HG03196 (cell line): Measurements from ENCODE around the gene PMS1.
"Not testable (repeated sequence)": the region's sequence is repeated elsewhere in the genome, so short reads cannot be mapped to it uniquely, and the experiment has no call there.

Source experiments
- ATAC-seq: cut with Tn5 transposase; IDR thresholded peaks from one replicate; pipeline ENCODE4 v1.9.1; 2021; ENCODE audit not compliant: unreplicated experiment

Gene PMS1

DNA sequence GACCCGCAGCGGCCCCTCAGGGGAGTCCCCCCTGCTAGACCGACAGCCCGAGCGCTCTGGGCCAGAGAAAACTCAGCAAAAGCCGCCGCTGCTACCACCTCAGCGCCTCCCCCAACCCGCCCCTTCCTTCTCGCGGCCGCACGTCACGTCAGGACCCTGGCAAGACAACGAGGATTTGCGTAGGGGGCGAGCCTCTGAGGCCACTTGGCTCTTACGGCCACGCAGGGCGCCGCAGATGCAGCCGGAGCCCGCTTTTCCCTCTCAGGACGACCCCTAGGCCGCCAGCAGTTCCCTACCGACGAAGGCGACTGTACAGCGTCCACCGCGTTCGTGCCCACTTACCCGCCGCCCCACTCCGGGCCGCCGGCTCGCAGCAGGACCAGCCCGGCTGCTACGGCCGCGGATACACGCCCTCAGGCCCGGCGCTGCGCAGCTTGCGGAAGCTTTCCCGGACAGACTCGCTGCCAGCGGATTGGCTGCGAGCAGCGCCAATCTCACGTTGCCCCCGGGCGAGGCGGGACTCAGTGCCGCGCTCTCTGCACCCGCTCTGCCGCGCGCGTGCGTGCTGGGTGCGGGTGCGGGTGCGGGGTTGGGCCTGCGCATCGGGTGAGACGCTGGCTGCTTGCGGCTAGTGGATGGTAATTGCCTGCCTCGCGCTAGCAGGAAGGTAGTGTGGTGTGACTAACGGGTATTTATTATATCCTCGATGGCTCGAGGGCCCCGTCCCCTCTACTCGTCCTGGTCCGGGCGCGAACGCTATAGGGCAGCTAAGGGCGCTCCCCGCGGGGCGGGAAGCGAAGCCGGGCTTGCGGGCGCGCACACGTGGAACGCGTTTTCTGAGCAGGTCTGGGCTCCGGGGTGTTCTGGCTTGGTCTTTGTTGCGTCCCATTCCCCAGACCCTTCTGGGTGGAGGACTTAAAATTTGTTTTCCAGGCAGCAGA lies at the start of gene PMS1, which contains the start of gene ORMDL1:
Gene PMS1, plus strand, starts transcription at position 524 of the 941 bp plus-strand sequence. CDS start 7,360 bp downstream, outside the sequence.
Gene ORMDL1, minus strand, starts transcription at position 413 of the 941 bp plus-strand sequence. CDS start 1,744 bp downstream, outside the sequence.
- ATAC-seq, result peak; percentile 97

DNA sequence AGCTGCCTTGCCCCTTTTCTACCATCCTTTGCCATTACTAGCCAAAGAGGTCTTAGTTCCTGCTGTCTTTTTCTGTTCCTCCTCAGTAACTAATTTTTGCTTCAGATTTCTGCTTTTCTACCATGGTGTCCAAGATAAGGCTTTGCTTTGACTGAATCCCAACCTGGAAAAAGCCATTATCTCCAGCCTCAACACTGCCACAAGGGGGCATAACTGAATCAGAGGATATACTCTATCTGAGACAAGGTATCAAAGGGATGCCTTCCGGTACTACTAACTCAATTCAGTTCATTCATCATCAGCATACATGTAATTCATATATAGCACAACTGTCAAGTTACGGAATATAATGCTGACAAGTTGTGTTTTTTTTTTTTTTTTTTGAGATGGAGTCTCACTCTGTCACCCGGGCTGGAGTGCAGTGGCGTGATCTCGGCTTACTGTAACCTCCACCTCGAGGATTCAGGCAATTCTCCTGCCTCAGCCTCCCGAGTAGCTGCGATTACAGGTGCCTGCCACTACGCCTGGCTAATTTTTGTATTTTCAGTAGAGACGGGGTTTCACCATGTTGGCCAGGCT lies 33.1 kb upstream of the PMS1 start:
- ATAC-seq, result no peak

DNA sequence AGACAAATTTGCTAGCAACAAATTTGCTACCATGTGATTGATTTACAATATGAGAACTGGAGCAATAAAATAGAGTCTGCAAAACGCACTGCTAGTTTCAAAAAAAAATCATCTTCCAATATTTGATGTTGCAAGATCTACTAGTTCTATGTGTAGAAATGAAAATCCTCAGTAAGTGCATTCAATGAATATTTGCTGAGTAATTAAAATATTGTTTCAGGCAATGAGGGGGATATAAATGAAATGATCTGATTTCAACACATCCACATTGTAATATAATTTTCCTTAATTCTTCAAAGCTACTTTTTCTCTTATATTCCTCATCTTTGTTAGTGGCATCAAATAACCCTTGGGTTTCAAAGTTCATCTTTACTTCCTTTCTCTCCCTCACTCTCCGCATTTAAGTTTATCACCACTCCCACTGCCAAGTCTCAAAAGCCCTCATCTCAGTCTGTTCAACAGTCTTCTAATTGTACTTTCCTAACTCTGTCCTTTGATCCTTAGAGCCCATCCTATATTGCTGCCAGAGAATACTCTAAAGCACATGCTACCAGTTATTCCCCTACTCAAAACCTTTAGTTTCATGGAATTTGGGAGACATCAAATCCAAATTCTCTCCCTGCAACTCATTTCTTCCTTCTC lies 27.8 kb upstream of the PMS1 start:
- ATAC-seq, result no peak

DNA sequence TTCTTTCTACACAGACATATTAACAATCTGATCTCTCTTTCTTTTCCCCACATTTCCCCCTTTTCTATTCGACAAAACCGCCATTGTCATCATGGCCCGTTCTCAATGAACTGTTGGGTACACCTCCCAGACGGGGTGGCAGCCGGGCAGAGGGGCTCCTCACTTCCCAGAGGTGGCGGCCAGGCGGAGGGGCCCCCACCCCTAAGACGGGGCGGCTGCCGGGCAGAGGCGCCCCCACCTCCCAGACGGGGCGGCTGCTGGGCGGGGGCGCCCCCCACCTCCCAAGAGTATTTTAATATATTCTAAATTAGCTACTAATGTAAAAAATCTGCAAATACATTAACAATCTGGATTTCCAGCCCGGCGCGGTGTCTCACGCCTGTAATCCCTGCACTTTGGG lies 24.1 kb upstream of the PMS1 start:
- not testable (repeated sequence) for ATAC-seq

DNA sequence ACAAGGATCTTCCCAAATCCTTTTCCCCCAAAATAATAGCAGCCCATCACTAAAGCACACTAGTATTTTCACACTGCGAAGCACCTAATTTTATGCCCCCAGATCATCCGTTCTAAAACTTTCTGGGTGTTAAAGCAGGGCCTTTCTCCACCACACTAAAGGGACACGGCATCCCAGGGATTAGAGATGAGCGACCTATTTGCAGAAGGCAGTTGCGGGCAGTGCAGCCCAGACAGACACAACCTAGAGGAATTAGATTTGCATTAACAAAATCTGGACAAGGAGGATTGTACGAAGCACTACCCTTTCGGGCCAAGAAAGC lies 22.1 kb upstream of the PMS1 start:
- no peak for ATAC-seq

DNA sequence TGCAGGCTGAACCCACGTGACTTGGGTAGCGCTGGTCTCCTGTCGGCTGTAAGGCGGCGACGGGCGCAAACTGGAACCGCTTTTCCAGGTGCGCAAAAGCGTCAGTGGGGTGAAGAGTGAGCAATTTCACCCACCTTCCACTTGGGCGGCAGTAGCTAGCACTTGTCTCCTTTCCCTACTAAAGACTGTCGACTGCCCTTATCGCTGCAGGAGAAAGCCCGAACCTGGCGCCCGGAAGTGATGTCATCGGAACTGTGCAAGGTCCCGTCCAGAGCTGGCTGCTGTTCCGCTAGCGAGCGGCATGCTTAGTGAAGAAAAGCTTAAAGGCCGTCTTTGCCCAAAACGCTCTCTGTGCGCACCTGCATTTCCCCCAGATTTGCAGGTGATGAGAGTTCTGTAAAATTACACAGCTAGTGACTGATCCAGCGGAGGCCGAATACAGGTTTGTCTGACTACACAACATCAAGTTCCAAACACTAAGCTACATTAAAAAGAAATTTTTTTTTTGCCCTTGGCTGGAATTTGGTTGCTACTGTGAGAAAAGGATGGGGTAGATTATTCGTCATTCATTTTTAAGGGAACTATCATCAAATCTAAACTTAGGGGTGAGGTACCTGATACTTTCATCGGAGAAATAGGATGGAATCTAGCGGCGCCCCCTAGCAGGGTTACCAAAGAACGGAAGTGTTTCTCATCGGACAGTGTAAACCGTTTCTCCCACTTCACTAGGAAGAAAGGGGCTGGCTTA lies 21.5 kb upstream of the PMS1 start, which contains the start of gene OSGEPL1:
Gene OSGEPL1, minus strand, starts transcription at position 242 of the 748 bp plus-strand sequence. CDS start 1,152 bp downstream, outside the sequence.
- peak; percentile 97 for ATAC-seq

DNA sequence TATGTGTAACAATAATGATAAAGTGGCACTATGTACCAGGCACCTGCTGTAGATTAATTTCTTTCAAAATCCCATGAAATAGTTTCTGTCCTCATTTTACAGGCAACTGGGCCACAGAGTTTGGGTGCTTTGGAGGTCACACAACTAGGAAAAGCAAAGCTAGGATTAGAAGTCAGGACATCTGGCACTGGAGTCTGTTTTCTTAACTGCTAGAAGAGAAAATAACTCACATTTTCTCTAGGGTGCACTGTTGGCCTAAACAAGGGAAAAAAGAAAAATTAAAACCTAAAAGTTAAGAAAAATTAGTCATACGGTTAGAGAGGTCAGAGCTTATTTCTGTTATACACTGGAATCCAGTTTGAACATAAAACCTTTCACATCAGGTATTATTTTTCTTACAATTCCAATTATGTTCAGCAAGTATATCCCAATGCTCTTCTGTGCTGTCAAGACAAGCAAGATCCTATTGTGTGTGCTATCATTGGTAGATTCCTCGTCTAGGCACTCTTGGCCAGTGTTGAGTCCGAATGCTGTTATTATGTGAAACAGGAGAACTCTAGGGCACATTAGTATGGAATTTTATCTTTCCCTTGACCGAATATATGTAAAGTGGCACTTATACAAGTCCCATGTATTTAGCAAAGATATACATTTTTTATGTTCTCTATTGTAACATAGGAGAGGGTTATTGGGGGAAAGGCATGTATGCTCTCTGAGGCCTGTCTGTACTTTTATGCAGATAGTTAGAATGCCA lies 20.2 kb upstream of the PMS1 start:
- ATAC-seq, result no peak

DNA sequence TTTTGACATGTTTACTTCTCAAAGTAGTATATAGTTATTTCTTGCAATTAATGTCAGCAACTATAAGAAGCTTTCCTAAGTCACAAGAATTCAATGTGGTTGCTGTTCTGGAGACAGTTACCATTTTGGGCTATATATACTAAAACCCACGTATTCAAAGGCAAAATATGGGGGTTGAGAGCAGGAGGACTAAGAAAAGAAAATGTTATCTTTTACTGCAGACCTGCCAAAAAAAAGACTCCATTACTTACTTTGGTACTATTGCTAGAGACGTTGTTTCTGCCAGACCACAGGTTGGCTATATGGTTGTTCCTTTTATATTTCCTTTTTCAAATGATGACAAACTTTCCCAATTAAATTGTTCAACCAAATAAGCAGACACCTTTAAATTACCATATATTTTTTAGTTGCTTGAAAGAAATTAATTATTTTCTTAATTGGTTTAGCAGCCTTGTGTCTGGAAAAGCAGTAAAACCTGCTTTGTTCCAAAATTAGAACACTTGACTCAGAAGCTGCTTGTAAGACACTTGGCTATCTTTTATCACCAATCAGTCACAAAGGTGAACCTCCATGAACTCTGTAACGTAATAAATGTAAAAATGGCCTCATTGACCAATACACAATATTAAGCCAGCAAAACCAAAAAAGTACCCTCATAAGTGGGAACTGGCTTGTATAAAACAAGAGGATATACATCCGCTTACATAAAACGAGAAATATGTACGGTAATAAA lies 13.5 kb upstream of the PMS1 start:
- ATAC-seq, result no peak

DNA sequence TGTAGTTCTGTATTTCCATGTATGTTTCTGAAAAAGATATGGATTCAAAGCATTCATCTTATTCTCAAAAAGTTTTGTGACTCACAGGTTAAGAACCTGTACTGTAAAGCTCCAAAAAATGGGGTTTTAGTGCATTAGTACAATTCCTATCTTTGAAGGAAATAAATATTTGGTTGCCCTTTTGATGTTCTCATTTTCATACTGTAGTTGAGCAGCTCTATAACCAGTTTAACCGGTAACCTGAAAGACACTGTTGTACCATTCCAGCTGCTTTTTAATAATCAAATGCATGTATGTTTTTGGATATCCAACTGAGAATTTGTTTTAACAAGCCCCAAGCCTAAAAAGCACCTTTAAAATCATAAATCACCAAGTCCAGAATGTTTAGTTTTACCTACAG lies 12.0 kb upstream of the PMS1 start:
- ATAC-seq, result no peak

DNA sequence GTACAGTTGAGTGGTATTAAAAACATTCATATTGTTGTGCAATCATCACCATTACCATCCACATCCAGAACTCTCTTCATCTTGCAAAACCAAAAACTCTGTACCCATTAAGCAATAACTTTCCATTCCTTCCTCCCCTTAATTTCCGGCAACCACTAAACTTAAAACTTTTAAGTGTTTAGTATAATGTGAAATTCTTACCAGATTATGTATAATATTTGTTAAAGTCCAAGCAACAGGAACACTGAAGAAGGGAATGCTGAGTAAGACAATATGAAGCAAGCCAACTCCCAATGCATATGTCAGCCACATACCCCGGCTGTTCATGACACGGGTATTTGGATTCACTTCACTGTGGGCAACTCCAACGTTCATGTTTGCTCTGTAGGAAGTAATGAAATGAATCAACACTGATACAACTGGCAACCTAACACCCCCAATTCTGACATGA lies 2.0 kb upstream of the PMS1 start:
- ATAC-seq, result no peak

DNA sequence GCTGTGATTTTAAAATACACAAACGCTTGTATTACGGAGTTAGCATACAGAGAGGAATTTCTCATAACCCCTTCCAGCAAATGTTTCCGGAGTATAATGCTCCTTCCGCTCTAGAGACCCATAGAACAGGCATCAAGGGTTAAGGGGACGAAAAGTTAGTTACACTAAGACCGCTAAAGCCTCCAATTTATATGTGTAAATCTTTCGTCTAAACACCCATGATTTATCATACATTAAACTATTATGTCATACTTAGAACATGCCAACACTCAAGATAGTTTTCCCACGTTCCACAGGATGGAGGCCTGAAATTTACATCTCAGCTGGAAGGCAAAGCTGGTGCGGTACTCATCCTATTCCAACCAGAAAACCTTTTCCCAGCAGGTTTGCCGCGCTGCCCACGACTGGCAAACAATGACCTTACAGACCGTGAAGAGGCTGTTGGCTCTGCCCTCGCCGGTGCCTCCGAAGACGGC lies 761 bp upstream of the PMS1 start:
- ATAC-seq, result peak; percentile 9

DNA sequence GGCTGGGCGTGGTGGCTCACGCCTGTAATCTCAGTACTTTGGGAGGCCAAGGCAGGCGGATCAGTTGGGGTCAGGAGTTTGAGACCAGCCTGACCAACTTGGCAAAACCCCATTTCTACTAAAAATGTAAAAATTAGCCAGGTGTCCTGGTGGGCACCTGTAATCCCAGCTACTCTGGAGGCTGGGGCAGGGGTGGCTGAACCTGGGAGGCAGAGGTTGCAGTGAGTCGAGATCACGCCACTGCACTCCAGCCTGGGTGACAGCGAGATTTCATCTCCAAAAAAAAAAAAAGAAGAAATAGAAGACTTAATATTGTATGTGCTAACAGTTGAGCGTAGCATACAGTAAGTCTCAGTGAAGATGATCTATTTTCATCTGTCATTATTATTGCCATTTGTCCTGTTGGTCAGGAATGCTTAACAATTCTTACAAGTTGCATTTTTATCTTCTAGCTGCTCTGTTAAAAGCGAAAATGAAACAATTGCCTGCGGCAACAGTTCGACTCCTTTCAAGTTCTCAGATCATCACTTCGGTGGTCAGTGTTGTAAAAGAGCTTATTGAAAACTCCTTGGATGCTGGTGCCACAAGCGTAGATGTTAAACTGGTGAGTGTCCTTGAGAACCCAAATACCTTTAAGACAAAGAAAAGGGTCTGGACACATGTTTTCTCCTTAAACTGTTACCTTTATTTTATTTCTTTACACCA lies 7.2 kb downstream of the PMS1 start:
- ATAC-seq, result no peak

DNA sequence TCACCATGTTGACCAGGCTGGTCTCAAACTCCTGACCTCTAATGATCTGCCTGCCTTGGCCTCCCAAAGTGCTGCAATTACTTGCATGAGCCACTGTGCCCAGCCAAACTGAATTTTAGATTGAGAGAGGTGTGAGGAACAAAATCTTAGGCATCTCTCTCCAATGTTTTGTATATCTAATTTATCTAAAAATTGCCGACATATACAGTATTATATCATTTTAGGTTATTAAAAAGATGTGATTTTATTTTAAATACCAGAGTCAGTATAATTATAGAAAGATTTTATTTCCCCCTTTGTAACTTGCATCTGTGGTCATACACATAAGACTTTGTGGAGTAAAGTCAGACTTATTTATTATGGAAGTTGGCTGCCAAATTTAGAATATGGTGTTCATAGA lies 10.1 kb downstream of the PMS1 start:
- no peak for ATAC-seq

DNA sequence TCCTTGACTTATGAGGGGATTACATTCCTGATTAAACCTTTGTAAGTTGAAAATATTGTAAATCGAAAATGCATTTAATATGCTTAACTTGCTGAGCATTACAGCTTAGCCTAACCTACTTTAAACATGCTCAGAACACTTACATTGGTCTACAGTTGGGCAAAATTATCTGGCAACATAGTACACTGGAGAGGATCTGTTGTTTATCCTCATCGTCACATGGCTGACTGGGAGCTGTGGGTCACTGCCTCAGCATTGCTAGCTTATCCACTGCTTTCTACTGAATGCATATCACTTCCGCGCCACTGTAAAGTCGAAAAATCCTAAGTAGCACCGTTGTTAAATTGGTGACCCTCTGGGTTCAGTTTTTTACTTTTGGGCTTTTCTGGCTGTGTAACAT lies 13.7 kb downstream of the PMS1 start:
- no peak for ATAC-seq

DNA sequence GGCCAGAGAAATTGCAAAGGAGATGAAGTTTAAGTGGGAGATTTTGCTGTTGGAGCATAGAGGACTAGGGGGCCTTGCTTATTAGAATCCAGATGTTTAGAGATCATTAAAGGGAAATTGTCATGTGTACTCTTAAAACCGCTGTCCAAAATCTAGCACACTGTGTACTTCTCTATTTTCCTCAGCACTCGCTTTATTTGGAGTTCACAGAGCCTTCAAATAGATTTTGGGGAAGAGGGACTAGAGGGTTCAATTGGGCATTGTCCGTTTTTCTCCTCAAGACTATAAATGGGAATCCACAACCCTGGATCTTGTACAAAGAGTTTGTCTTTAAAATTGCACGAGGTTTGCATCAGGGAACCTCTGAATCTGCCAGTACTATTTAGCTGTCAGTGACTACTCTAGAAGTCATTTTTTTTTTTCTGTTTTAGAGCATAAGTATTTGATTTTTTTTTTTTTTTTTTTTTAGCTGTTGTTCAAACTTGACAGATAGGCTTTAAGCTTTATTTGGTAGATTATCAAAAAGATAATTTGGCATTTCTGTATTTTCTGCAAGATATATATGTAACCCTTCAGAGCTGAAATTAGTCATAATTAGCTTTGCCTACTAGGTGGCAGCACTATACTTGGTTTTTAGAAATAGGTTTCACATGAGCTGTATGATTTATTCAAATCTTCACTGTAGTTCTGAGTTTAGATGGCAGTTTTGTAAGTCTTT lies 14.2 kb downstream of the PMS1 start:
- peak; percentile 64 for ATAC-seq

DNA sequence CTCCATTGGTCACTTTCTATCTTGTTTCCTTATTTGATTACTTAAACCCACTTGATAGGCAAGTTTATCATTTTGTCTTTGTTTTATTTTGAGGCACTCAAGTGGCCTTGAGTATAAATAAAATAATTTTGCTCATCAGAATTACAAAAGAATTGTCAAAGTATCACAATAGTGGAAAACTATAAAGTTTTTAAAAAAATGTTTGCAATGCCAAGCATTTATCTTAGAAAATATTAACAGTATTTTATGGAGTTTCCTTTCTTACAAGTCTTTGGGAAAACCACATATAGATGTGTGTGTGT lies 14.7 kb downstream of the PMS1 start:
- no peak for ATAC-seq

DNA sequence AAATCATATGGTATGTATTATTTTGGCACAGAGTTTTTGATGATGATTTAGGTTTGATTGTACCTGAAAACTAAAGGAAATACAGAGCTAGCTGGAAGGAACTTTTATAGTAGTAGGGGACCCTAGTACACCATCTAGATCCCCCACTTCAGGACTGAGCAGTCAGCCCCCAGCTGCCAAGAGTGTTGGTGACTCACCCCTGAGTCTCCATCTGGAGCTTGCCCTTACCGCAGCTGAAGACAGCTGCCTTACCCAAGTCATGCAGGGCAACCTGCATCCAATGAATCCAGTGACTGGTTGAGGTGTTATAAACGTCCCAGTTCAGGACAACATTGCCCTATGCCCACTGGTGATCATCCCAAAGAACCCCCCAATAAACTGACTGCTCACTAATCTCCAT lies 15.3 kb downstream of the PMS1 start:
- no peak for ATAC-seq

DNA sequence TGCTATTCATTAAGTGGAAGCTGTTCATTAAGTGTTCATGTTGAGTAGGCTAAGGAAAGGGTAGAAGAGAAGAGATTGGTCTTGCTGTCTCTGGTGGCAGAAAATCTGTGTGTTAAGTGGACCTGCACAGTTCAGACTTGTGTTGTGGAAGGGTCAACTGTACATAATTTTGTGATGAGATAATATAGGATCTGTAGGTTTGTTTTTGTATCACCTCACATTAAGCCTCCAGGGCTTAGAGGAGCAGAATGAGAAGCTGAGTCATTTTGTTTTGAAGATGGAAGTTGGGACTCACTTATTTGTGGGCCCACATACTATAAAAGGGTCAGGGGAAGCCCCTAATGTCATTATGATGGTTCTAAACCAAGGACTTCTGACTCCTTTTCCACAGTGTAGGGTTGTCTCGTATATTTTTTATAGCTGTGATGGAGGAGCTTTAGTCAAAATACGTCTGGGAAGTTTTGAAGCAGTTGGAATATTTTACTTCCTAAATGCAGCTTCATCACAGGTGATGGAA lies 18.2 kb downstream of the PMS1 start:
- ATAC-seq, result no peak
